HG03159 (cell line): ENCODE measurements around the gene MYL5.
"Not testable (repeated sequence)": the region's sequence is repeated elsewhere in the genome, so short reads cannot be mapped to it uniquely, and the experiment has no call there.

Source experiments
- ATAC-seq: cut with Tn5 transposase; IDR thresholded peaks from one replicate; pipeline ENCODE4 v1.9.1; 2021; ENCODE audit warnings: mild to moderate bottlenecking, moderate library complexity; ENCODE audit not compliant: unreplicated experiment

MYL5 gene

GRCh38 chr4:704198-704891 lies 30.0 kb downstream of the MYL5 start:
- ATAC-seq, result no peak

- ATAC-seq, result no peak
These were observed 30.6 kb downstream of the MYL5 start for GRCh38 chr4:704971-705277.

- peak; percentile 94 for ATAC-seq
These were observed 31.1 kb downstream of the MYL5 start, which contains the start of gene PCGF3 for GRCh38 chr4:705278-706082. Gene PCGF3, plus strand, starts transcription at chr4:705832. Its CDS starts 27,849 bp downstream, at chr4:733681.

GRCh38 chr4:706083-706633 lies 31.8 kb downstream of the MYL5 start:
- ATAC-seq, result not testable (repeated sequence)

- ATAC-seq, result no peak
These were observed 32.7 kb downstream of the MYL5 start for GRCh38 chr4:706834-707598.

- ATAC-seq, result no peak
These were observed 33.7 kb downstream of the MYL5 start for GRCh38 chr4:707929-708630.

- no peak for ATAC-seq
These were observed 34.2 kb downstream of the MYL5 start for GRCh38 chr4:708631-708933.

- ATAC-seq, result no peak
These were observed 35.0 kb downstream of the MYL5 start for GRCh38 chr4:709348-709747.

GRCh38 chr4:710116-710515 lies 35.8 kb downstream of the MYL5 start:
- no peak for ATAC-seq

- ATAC-seq, result no peak
These were observed 36.6 kb downstream of the MYL5 start for GRCh38 chr4:710916-711315.

- no peak for ATAC-seq
These were observed 37.8 kb downstream of the MYL5 start for GRCh38 chr4:712093-712492.

- ATAC-seq, result no peak
These were observed 38.7 kb downstream of the MYL5 start for GRCh38 chr4:712916-713632.

GRCh38 chr4:714087-714486 lies 39.7 kb downstream of the MYL5 start:
- ATAC-seq, result no peak

- no peak for ATAC-seq
These were observed 43.4 kb downstream of the MYL5 start for GRCh38 chr4:717601-718320.

- no peak for ATAC-seq
These were observed 44.1 kb downstream of the MYL5 start for GRCh38 chr4:718460-718859.

- no peak for ATAC-seq
These were observed 45.9 kb downstream of the MYL5 start for GRCh38 chr4:720111-720860.

- no peak for ATAC-seq
These were observed 47.2 kb downstream of the MYL5 start for GRCh38 chr4:721261-722168.

GRCh38 chr4:722169-722725 lies 47.9 kb downstream of the MYL5 start:
- ATAC-seq, result no peak
